ENCODE data around the gene MTUS2.

Gene MTUS2

DNA sequence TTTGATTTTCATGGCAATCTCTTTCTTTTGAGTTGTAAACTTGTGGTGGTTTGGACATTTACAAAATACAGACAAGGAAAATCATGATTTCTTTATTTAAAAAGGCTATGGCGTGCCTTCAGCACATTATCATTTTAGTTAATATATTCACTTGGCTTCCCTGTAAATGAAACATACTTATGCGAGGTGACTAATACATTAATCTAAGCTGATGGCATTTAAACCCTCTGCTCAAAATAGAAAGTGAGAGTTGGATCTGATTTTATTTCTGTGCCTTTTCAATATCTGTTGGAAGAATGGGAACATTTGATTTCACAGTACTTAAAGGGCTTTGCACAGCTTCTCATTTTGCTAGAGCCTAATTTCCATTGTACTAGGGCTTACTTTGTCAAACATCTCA, 289.8 kb downstream of the MTUS2 start:
- H3K27ac ChIP-seq: no peak overlapping the region
- TF ChIP-seq, protein P1, sequence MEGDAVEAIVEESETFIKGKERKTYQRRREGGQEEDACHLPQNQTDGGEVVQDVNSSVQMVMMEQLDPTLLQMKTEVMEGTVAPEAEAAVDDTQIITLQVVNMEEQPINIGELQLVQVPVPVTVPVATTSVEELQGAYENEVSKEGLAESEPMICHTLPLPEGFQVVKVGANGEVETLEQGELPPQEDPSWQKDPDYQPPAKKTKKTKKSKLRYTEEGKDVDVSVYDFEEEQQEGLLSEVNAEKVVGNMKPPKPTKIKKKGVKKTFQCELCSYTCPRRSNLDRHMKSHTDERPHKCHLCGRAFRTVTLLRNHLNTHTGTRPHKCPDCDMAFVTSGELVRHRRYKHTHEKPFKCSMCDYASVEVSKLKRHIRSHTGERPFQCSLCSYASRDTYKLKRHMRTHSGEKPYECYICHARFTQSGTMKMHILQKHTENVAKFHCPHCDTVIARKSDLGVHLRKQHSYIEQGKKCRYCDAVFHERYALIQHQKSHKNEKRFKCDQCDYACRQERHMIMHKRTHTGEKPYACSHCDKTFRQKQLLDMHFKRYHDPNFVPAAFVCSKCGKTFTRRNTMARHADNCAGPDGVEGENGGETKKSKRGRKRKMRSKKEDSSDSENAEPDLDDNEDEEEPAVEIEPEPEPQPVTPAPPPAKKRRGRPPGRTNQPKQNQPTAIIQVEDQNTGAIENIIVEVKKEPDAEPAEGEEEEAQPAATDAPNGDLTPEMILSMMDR (IDR thresholded peaks at IDR 0.05): no peak
- no peak for TF ChIP-seq ZFX (IDR thresholded peaks at IDR 0.05; ENCODE audit: borderline replicate concordance)

DNA sequence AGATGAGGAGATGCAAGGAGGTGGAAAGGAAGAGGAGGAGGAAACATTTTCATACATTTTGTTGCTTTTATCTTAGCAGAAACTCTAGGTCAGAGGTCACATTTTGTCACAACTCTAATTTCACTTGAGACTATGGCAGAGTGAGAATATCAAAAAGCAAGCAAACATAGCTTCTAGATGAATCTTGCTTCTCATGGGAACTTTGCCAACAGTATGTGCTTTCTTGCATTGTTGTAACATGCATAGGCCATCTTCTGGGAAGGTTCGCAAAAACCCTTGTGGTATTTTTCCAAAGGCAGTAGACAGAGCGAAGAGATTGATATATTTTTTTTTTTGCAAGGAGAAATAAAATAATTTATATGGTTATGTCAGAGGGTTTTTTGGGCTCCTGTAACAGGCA, 291.3 kb downstream of the MTUS2 start:
- TF ChIP-seq ZFX (IDR thresholded peaks at IDR 0.05; ENCODE audit: borderline replicate concordance): no peak
- TF ChIP-seq, protein P1 (IDR thresholded peaks at IDR 0.05): no peak

DNA sequence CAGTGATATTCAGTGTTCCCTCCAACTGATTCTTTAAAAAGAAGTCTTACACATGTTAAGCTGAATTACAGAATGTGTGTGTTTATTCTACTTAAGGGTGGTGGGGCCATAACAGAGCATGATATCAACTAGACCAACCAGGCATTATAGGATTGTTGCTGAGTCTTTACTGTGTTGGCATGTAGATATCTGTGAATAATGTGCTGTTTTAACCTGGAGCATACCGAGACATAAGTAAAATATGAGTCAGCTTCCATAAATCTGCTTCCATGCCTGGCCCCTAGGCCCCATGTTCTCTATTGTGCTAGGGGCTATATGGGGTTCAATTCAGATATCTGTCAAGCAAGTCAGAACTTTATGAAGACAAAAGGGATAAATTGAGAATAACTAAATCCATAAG, 295.7 kb downstream of the MTUS2 start:
- TF ChIP-seq, protein P1 (IDR thresholded peaks at IDR 0.05): no peak
- no peak for TF ChIP-seq ZFX (IDR thresholded peaks at IDR 0.05; ENCODE audit: borderline replicate concordance)
- H3K27ac ChIP-seq: no peak overlapping the region

More for the DNA sequence above, 291.3 kb downstream of the MTUS2 start:
- no peak overlapping the region for H3K27ac ChIP-seq

DNA sequence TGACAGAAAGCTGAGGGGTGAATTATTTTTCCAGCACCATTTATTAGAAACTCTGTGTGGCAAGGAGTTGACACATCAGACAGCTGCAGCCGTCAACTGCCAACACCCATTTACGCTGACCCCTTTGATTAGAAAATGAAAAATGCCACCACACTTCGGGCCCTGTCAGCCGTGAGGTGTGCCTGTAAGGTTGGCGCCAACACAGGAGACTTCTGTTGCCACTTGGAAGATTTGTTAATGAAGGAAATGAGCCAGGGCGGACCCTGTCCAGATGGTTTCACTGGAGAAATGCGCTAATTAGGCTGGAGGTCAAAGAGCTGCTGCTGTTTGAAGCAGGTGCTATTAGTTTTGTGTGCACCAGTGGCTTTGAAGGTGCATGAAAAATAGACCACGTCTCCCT, 297.5 kb downstream of the MTUS2 start:
- no peak overlapping the region for H3K27ac ChIP-seq
- TF ChIP-seq ZFX (IDR thresholded peaks at IDR 0.05; ENCODE audit: borderline replicate concordance): no peak
- TF ChIP-seq, protein P1 (IDR thresholded peaks at IDR 0.05): no peak

DNA sequence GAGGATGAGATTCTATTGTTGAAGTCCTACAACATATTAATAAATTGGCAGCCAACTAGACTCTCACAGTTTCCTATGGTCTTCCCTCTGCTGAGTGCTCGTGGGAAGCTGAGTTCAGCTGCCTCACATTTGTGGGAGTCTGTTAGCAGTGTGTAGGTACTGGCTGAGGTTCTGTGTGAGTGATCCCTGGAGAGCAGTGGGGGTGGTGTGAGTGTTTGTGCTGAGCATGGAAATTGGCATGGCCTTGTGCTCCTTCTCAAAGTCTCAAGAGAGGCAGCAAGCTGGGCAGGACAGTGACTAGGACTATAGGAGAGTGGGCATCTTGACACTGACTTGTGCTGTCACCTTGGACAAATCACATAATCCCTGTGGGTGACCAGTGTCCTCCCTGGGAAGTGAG, 298.3 kb downstream of the MTUS2 start:
- TF ChIP-seq ZFX (IDR thresholded peaks at IDR 0.05; ENCODE audit: borderline replicate concordance): no peak
- TF ChIP-seq, protein P1 (IDR thresholded peaks at IDR 0.05): no peak
- no peak overlapping the region for H3K27ac ChIP-seq

DNA sequence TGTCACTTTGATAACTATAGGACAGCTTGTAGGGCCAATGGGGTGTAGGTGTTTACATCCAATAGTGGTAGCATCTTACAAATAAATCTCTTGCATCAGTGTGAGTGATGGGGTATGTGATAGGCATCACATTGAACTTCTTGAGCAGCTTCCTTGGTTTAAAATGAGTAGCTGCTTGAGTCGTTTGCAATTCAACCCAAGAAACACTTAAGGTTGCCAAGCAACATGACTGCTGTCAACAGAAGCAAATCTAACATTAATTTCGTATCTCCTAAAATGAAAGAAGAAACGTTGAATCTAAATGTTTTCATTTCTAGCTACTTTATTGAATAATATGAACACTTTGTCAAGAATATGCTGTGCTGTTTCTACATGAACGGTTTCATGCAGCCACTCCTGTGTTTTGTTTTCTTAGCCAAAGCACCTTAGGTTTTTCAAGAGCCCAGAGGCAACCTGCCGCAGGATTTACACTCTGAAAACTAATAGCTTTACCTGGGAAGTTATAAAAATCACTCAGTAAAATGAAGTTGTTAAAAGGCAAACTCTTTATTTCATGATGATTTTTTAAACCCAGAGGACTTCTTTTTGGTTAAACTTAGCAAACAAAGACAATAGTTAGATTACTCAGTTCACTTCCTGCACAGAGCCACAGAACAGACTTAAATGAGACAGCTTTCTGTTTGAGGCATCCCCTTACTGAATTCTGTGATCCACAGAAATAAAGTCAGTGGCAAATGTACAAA, 305.2 kb downstream of the MTUS2 start:
- TF ChIP-seq, protein P1 (IDR thresholded peaks at IDR 0.05): no peak
- no peak for TF ChIP-seq ZFX (IDR thresholded peaks at IDR 0.05; ENCODE audit: borderline replicate concordance)
- no peak overlapping the region for H3K27ac ChIP-seq

DNA sequence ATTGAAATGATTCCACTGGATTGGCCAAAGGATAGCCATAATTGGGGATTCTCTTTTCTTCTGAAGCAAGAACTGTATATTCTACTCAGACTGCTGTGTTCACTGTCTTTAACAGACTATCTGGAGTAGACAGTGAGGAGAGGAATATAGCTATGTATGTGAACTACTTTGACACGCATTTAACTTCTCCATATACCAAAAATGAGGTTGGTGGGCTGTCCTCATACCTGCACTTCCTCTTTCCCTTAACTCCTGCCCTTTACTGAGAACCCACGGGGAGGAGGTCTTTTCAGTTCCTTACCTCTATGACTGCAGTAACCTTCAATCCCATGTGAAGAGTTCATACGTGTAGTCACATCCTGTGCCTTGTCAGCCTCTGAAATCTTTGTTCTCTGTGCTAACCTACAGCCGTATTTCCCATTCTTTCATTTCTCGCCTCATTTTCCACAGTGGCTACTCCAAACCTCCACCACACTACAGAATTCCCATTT, 305.8 kb downstream of the MTUS2 start:
- TF ChIP-seq, protein P1 (IDR thresholded peaks at IDR 0.05): no peak
- no peak for TF ChIP-seq ZFX (IDR thresholded peaks at IDR 0.05; ENCODE audit: borderline replicate concordance)
- H3K27ac ChIP-seq: no peak overlapping the region

Measured in 22Rv1 (cell line).